HCT116 (cell line): ENCODE measurements around the gene ABR. TPM values are rescaled to one million over a fixed set of nuclear protein-coding genes. Genes with fewer than 3 reads are reported as not detected.

Source experiments
- ATAC-seq: fragments of 200-7000 bp; cut with Tn5 transposase; 2 replicates; pipeline ENCODE4 v1.9.1; 2020; ENCODE audit warnings: mild to moderate bottlenecking, moderate library complexity
- BruUV-seq: library from RNA; stranded (reverse); fragments of 400-500 nt; replicated peaks from 2 replicates; lab custom pipeline; 2021; lab: Mats Ljungman, UMichigan
- CTCF ChIA-PET: fragments of 300-600 bp; sonication (Branson Sonifier 250); formaldehyde crosslinking; loops from one replicate; lab custom pipeline; 2021; ENCODE audit warnings: antibody characterized with exemption; lab: Charles Lee
- POLR2A ChIA-PET: fragments of 300-600, 350-600 bp; sonication (Branson Sonifier 250); formaldehyde crosslinking; loops from one replicate; lab custom pipeline; 2021; ENCODE audit warnings: antibody characterized with exemption; lab: Charles Lee
- RAD21 ChIA-PET, 2 experiments: fragments of 300-600 bp; sonication (Branson Sonifier 250); formaldehyde crosslinking; loops; one replicate each; lab custom pipeline; 2023; ENCODE audit warnings: low total read pairs in 2 of 2; ENCODE audit not compliant: uncharacterized antibody in 2 of 2, unreplicated experiment in 2 of 2, low non-redundant PET in 1 of 2; lab: Charles Lee
- DNase-seq: peaks from one replicate; pipeline ENCODE4 v3.0.0-alpha.2; 2010; ENCODE audit warnings: low read depth, low spot score
- H2AFZ ChIP-seq: fragments of 200-600 bp; shearing (Covaris generic), sonication (generic); 2 replicates; pipeline ENCODE4 v1.6.1; 2017; ENCODE audit warnings: low read depth, mixed run types, mixed read lengths, antibody characterized with exemption, low read length; ENCODE audit not compliant: poor library complexity, severe bottlenecking
- H3K27ac ChIP-seq: 2 replicates; pipeline ENCODE4 v1.5.1; 2012; ENCODE audit warnings: low read depth, low read length
- H3K27me3 ChIP-seq: fragments of 200-600 bp; sonication (generic); 2 replicates; pipeline ENCODE4 v1.6.1; 2016; ENCODE audit warnings: mixed run types, low read length, mixed read lengths; ENCODE audit not compliant: insufficient read depth
- H3K36me3 ChIP-seq, 2 experiments: fragments of 200-500 bp in 1 of 2; fragments of 200-600 bp in 1 of 2; sonication (Bioruptor generic) in 1 of 2; sonication (generic) in 1 of 2; 2 replicates each; pipeline versions ENCODE4 v1.5.1 to v1.6.1; 2014 to 2016; ENCODE audit warnings: low read length in 2 of 2, inconsistent platforms in 1 of 2, mixed read lengths in 1 of 2, mixed run types in 1 of 2; ENCODE audit not compliant: insufficient read depth in 2 of 2, control insufficient read depth in 1 of 2
- H3K4me1 ChIP-seq, 2 experiments: fragments of 200-600 bp in 1 of 2; sonication (generic) in 1 of 2; 2 replicates each; pipeline versions ENCODE4 v1.5.1 to v1.6.1; 2012 to 2017; ENCODE audit warnings: low read length in 2 of 2, inconsistent platforms in 1 of 2, mild to moderate bottlenecking in 1 of 2, mixed read lengths in 1 of 2, mixed run types in 1 of 2, moderate library complexity in 1 of 2; ENCODE audit not compliant: insufficient read depth in 2 of 2, control insufficient read depth in 1 of 2
- H3K4me2 ChIP-seq: fragments of 200-600 bp; sonication (generic); 2 replicates; pipeline ENCODE4 v1.6.1; 2017; ENCODE audit warnings: mixed run types, low read length, mixed read lengths
- H3K4me3 ChIP-seq, 2 experiments: fragments of 200-600 bp in 1 of 2; sonication (generic) in 1 of 2; replicated peaks in 1 of 2; 2 replicates each; pipeline ENCODE4 v1.5.1; 2011 to 2016; ENCODE audit warnings: low read length in 2 of 2, control low read depth in 1 of 2, low read depth in 1 of 2, mild to moderate bottlenecking in 1 of 2, mixed read lengths in 1 of 2, mixed run types in 1 of 2
- H3K79me2 ChIP-seq: fragments of 200-600 bp; sonication (generic); 2 replicates; pipeline ENCODE4 v1.6.1; 2017; ENCODE audit warnings: mild to moderate bottlenecking, mixed run types, low read length, moderate library complexity, mixed read lengths; ENCODE audit not compliant: insufficient read depth
- H3K9ac ChIP-seq: fragments of 200-600 bp; sonication (generic); 2 replicates; pipeline ENCODE4 v1.6.1; 2016; ENCODE audit warnings: low read length, mixed read lengths
- H3K9me2 ChIP-seq: fragments of 200-600 bp; sonication (generic), shearing (Covaris generic); 2 replicates; pipeline ENCODE4 v1.6.1; 2017; ENCODE audit warnings: mixed run types, mild to moderate bottlenecking, moderate library complexity; ENCODE audit not compliant: insufficient read depth
- H3K9me3 ChIP-seq, 2 experiments: fragments of 200-500 bp in 1 of 2; fragments of 200-600 bp in 1 of 2; sonication (Bioruptor generic) in 1 of 2; sonication (generic) in 1 of 2; 2 replicates each; pipeline ENCODE4 v1.6.1; 2014 to 2017; ENCODE audit warnings: low read length in 2 of 2, mixed read lengths in 2 of 2, inconsistent platforms in 1 of 2, low read depth in 1 of 2, mild to moderate bottlenecking in 1 of 2, mixed run types in 1 of 2, moderate library complexity in 1 of 2; ENCODE audit not compliant: control insufficient read depth in 1 of 2, insufficient read depth in 1 of 2
- H4K20me1 ChIP-seq: fragments of 200-600 bp; sonication (generic), shearing (Covaris generic); 2 replicates; pipeline ENCODE4 v1.6.1; 2017; ENCODE audit warnings: mixed run types, mild to moderate bottlenecking, moderate library complexity; ENCODE audit not compliant: insufficient read depth
- CTCF ChIP-seq, 3 experiments: fragments of 200-600 bp in 1 of 3; sonication (generic) in 1 of 3; IDR thresholded peaks in 2 of 3; conservative IDR thresholded peaks in 1 of 3; 2 replicates each; pipeline ENCODE4 v1.5.1; 2012 to 2017; ENCODE audit warnings: low read depth in 2 of 3, low read length in 2 of 3, antibody characterized with exemption in 1 of 3, borderline replicate concordance in 1 of 3, control low read depth in 1 of 3, mild to moderate bottlenecking in 1 of 3, mixed read lengths in 1 of 3, mixed run types in 1 of 3, moderate library complexity in 1 of 3; ENCODE audit not compliant: insufficient read depth in 1 of 3
- EZH2phosphoT487 ChIP-seq: fragments of 200-600 bp; IDR thresholded peaks from 2 replicates; pipeline ENCODE4 v1.6.1; 2018; ENCODE audit warnings: antibody characterized with exemption, borderline replicate concordance
- FOSL1 ChIP-seq: IDR thresholded peaks from 2 replicates; pipeline ENCODE4 v1.6.1; 2012; ENCODE audit warnings: low read depth
- JUND ChIP-seq: IDR thresholded peaks from 2 replicates; pipeline ENCODE4 v1.6.1; 2012
- POLR2A ChIP-seq: IDR thresholded peaks from 2 replicates; pipeline ENCODE4 v1.7.0; 2011; ENCODE audit warnings: borderline replicate concordance; ENCODE audit not compliant: insufficient read depth, insufficient read length; ENCODE audit errors: extremely low read depth
- SIN3A ChIP-seq: IDR thresholded peaks from 2 replicates; pipeline ENCODE4 v1.6.1; 2012; ENCODE audit warnings: low read depth
- SP1 ChIP-seq: IDR thresholded peaks from 2 replicates; pipeline ENCODE4 v1.6.1; 2012; ENCODE audit warnings: low read depth
- SRF ChIP-seq: IDR thresholded peaks from 2 replicates; pipeline ENCODE4 v1.6.1; 2012; ENCODE audit warnings: low read depth
- TCF7L2 ChIP-seq: IDR thresholded peaks from 2 replicates; pipeline ENCODE4 v1.7.0; 2011; ENCODE audit warnings: borderline replicate concordance, inconsistent platforms; ENCODE audit not compliant: insufficient read depth, insufficient read length; ENCODE audit errors: extremely low read depth
- ZFX ChIP-seq: fragments of 450-650 bp; IDR thresholded peaks from 2 replicates; pipeline ENCODE4 v1.6.1; 2017
- ZNF274 ChIP-seq: fragments of 200-500 bp; sonication (Bioruptor generic); IDR thresholded peaks from 2 replicates; pipeline ENCODE4 v1.6.1; 2014; ENCODE audit warnings: mild to moderate bottlenecking, low read depth, low read length, inconsistent platforms
- intact Hi-C: fragments of 100-400 bp; cut with micrococcal nuclease; formaldehyde crosslinking; loops from 2 replicates; pipeline ENCODE4 v1.10.0; 2022
- total RNA-seq: library from RNA; stranded (reverse); gene quantifications from one replicate; pipeline ENCODE4 v1.2.1, GENCODE V29; 2021; ENCODE audit not compliant: unreplicated experiment
- TF ChIP-seq, protein P1 (sequence below): IDR thresholded peaks from 2 replicates; pipeline ENCODE4 v1.6.1; 2012; ENCODE audit warnings: low read depth

ABR gene
- total RNA-seq, 1 experiment from 2014 or later, result 58.5 TPM

- intact Hi-C loops, result no loop called here
- no peak for TF ChIP-seq CTCF (IDR thresholded peaks at IDR 0.05 in 2 of 3, conservative IDR thresholded peaks at IDR 0.05 in 1 of 3; ENCODE audit: borderline replicate concordance in 1 of 3, insufficient read depth in 1 of 3, low read depth in 2 of 3, low read length in 2 of 3)
- TF ChIP-seq SP1, result no peak
- TF ChIP-seq JUND, result no peak
- no peak for TF ChIP-seq FOSL1
- no peak for TF ChIP-seq TCF7L2
- no peak for TF ChIP-seq SIN3A
- no peak for TF ChIP-seq ZFX
- Histone ChIP-seq H3K36me3 (peaks cover 4 to 18% of the 10 kb centered on the region in 2 experiments), H3K27me3 (no peaks in the 10 kb centered on the region), H2AFZ (no peak overlapping the region), H3K9me3 (no peaks in the 10 kb centered on the region), H4K20me1 (no peaks in the 10 kb centered on the region), H3K4me1 (no peaks in the 10 kb centered on the region), H3K9ac (no peak overlapping the region), H3K4me2 (no peak overlapping the region), H3K9me2 (no peaks in the 10 kb centered on the region), H3K27ac (no peak overlapping the region), H3K4me3 (no peak overlapping the region), H3K79me2 (no peaks in the 10 kb centered on the region)
- no peak for ATAC-seq
- BruUV-seq, result no TSS peak
- ChIA-PET RAD21 (no interaction called here), CTCF (no interaction called here), POLR2A (no interaction called here)
- DNase-seq, result no peak
These were observed 172.3 kb downstream of the ABR start for GRCh38 chr17:1007310-1008007.

- H3K9me3 ChIP-seq, result no peaks in the 10 kb centered on the region
- ATAC-seq, result no peak
- ChIA-PET CTCF (no interaction called here), RAD21 (no interaction called here), POLR2A (no interaction called here)
- H3K4me2 ChIP-seq, result no peak overlapping the region
- no peaks in the 10 kb centered on the region for H3K79me2 ChIP-seq
- no peak overlapping the region for H3K9ac ChIP-seq
- H4K20me1 ChIP-seq, result no peaks in the 10 kb centered on the region
- TF ChIP-seq POLR2A, result no peak
- no peak for TF ChIP-seq SRF
- no peak for TF ChIP-seq EZH2phosphoT487
- TF ChIP-seq ZNF274, result no peak
- no peak for TF ChIP-seq SIN3A
- TF ChIP-seq CTCF (IDR thresholded peaks at IDR 0.05 in 2 of 3, conservative IDR thresholded peaks at IDR 0.05 in 1 of 3; ENCODE audit: borderline replicate concordance in 1 of 3, insufficient read depth in 1 of 3, low read depth in 2 of 3, low read length in 2 of 3), result no peak
- TF ChIP-seq, protein P1, sequence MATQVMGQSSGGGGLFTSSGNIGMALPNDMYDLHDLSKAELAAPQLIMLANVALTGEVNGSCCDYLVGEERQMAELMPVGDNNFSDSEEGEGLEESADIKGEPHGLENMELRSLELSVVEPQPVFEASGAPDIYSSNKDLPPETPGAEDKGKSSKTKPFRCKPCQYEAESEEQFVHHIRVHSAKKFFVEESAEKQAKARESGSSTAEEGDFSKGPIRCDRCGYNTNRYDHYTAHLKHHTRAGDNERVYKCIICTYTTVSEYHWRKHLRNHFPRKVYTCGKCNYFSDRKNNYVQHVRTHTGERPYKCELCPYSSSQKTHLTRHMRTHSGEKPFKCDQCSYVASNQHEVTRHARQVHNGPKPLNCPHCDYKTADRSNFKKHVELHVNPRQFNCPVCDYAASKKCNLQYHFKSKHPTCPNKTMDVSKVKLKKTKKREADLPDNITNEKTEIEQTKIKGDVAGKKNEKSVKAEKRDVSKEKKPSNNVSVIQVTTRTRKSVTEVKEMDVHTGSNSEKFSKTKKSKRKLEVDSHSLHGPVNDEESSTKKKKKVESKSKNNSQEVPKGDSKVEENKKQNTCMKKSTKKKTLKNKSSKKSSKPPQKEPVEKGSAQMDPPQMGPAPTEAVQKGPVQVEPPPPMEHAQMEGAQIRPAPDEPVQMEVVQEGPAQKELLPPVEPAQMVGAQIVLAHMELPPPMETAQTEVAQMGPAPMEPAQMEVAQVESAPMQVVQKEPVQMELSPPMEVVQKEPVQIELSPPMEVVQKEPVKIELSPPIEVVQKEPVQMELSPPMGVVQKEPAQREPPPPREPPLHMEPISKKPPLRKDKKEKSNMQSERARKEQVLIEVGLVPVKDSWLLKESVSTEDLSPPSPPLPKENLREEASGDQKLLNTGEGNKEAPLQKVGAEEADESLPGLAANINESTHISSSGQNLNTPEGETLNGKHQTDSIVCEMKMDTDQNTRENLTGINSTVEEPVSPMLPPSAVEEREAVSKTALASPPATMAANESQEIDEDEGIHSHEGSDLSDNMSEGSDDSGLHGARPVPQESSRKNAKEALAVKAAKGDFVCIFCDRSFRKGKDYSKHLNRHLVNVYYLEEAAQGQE, result no peak
- H3K27ac ChIP-seq, result no peak overlapping the region
- no TSS peak for BruUV-seq
- H3K27me3 ChIP-seq, result no peaks in the 10 kb centered on the region
- intact Hi-C loops, result no loop called here
- no peaks in the 10 kb centered on the region for H3K4me1 ChIP-seq
- H3K36me3 ChIP-seq, result peaks cover 18 to 23% of the 10 kb centered on the region in 2 experiments
- no peak overlapping the region for H2AFZ ChIP-seq
- no peak for DNase-seq
- H3K9me2 ChIP-seq, result no peaks in the 10 kb centered on the region
- no peak overlapping the region for H3K4me3 ChIP-seq
These were observed 173.7 kb downstream of the ABR start for GRCh38 chr17:1006054-1006453.
